SH-SY5Y (cell line): ENCODE data around the gene NYAP1.

Experiments used
- GATA2 ChIP-seq: IDR thresholded peaks from 2 replicates; pipeline ENCODE4 v1.6.1; 2011; ENCODE audit warnings: mild to moderate bottlenecking, low read depth, low read length
- GATA3 ChIP-seq: IDR thresholded peaks from 2 replicates; pipeline ENCODE4 v1.6.1; 2011; ENCODE audit warnings: low read depth, mild to moderate bottlenecking, low read length, moderate library complexity

NYAP1 gene

GRCh38 chr7:100515072-100515532, 31.4 kb downstream of the NYAP1 start:
- no peak for TF ChIP-seq GATA2

GRCh38 chr7:100516135-100516812, 32.5 kb downstream of the NYAP1 start:
- no peak for TF ChIP-seq GATA3
- no peak for TF ChIP-seq GATA2

GRCh38 chr7:100517305-100517704, 33.6 kb downstream of the NYAP1 start:
- no peak for TF ChIP-seq GATA3
- no peak for TF ChIP-seq GATA2

GRCh38 chr7:100519580-100519979, 35.9 kb downstream of the NYAP1 start:
- TF ChIP-seq GATA3 (no peak), GATA2 (no peak)

- TF ChIP-seq GATA2 = no peak
- TF ChIP-seq GATA3 = no peak
Measured at GRCh38 chr7:100520138-100520537, 36.4 kb downstream of the NYAP1 start.

- TF ChIP-seq GATA3 (no peak), GATA2 (no peak)
Measured at GRCh38 chr7:100521076-100521475, 37.3 kb downstream of the NYAP1 start.

GRCh38 chr7:100532165-100533022, 48.7 kb downstream of the NYAP1 start:
- no peak for TF ChIP-seq GATA3
- TF ChIP-seq GATA2 = no peak

- no peak for TF ChIP-seq GATA3
- TF ChIP-seq GATA2 = no peak
Measured at GRCh38 chr7:100538348-100538653, 54.6 kb downstream of the NYAP1 start.

GRCh38 chr7:100538654-100539435, 55.1 kb downstream of the NYAP1 start, which contains the start of gene AGFG2:
AGFG2 (plus strand) TSS chr7:100539203; CDS start chr7:100539347, 144 bp downstream.
- TF ChIP-seq GATA2 (no peak), GATA3 (no peak)

- TF ChIP-seq GATA2 = no peak
- TF ChIP-seq GATA3 = no peak
Measured at GRCh38 chr7:100539436-100540006, 55.8 kb downstream of the NYAP1 start.

- no peak for TF ChIP-seq GATA3
- no peak; the same call in 1 of the 2 replicates for TF ChIP-seq GATA2
Measured at GRCh38 chr7:100540073-100540723, 56.5 kb downstream of the NYAP1 start.

- no peak for TF ChIP-seq GATA2
- no peak for TF ChIP-seq GATA3
Measured at GRCh38 chr7:100543586-100543985, 59.9 kb downstream of the NYAP1 start.

- TF ChIP-seq GATA2 = no peak
- no peak for TF ChIP-seq GATA3
Measured at GRCh38 chr7:100544386-100544785, 60.7 kb downstream of the NYAP1 start.
